Choroid plexus epithelial cell (primary cell): ENCODE results near the gene ATP2B2.

Experiments
- DNase-seq: peaks from one replicate; pipeline ENCODE4 v3.0.0-alpha.2; 2010; ENCODE audit warnings: low read depth
- H3K4me3 ChIP-seq: 2 replicates; pipeline ENCODE4 v1.5.1; 2011; ENCODE audit warnings: low read depth, mild to moderate bottlenecking, control low read depth, low read length, moderate library complexity
- CTCF ChIP-seq: conservative IDR thresholded peaks from 2 replicates; pipeline ENCODE4 v1.5.1; 2011; ENCODE audit warnings: low read depth, mild to moderate bottlenecking, control low read depth, inconsistent platforms, low read length, moderate library complexity

ATP2B2 gene

GRCh38 chr3:10508619-10509260, 3.4 kb upstream of the ATP2B2 start:
- no peak for DNase-seq
- H3K4me3 ChIP-seq: no peak overlapping the region
- no peak for TF ChIP-seq CTCF

- DNase-seq: no peak
- H3K4me3 ChIP-seq: no peak overlapping the region
- no peak for TF ChIP-seq CTCF
These were observed 2.8 kb upstream of the ATP2B2 start for GRCh38 chr3:10508235-10508618.

- TF ChIP-seq CTCF: no peak
- no peak for DNase-seq
- H3K4me3 ChIP-seq: no peak overlapping the region
These were observed 1.9 kb upstream of the ATP2B2 start for GRCh38 chr3:10507331-10507730.

GRCh38 chr3:10506696-10507095, 1.3 kb upstream of the ATP2B2 start:
- no peak for TF ChIP-seq CTCF
- H3K4me3 ChIP-seq: no peak overlapping the region
- no peak for DNase-seq

GRCh38 chr3:10505791-10506585, 602 bp upstream of the ATP2B2 start:
- DNase-seq: no peak
- H3K4me3 ChIP-seq: no peak overlapping the region
- TF ChIP-seq CTCF: no peak

- no peak for DNase-seq
- no peak for TF ChIP-seq CTCF
- no peak overlapping the region for H3K4me3 ChIP-seq
These were observed 976 bp downstream of the ATP2B2 start for GRCh38 chr3:10504171-10505049.
